ENCODE measurements around the gene TSEN2.
"Not testable (repeated sequence)": the region's sequence is repeated elsewhere in the genome, so short reads cannot be mapped to it uniquely, and the experiment has no call there.

The TSEN2 gene

DNA sequence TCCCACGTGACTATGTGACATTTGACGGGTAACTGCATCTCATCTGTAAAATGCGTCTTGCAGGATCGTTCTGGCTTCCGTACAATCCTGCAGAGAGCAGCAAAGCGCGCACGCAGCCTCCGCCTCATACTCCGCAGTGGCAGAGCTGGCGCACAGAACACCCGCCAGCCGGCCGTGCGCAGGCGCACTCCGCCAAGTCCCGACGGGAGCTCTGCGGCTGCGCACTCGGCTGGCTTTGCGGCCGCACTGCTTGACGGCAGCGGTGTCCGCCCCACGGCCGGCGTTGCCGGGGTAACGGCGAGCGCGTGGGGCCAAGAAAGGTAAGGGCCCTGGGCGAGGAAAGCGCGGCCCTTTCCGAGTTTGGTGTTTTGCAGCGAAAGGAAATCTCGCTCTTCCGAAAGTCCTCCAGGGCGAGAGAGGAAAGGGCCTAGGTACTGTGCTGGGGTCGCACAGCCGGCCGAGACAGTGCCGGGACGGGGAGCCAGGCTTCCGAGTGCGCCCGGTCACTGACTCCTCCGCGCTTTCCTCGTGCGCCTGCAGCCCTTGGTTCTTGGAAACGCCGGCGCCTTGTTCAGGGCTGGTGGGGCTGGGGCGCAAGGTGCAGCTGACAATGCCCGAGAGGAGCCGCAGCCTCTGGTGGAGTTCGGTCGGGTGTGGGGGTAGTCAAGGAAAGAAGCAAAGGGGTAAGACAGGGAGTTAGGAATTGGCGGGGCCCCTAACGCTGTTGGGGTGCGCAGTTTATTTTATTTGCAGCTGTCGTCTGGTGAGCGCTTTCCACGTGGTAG lies at the start of gene TSEN2:
TSS of gene TSEN2 (plus strand) at position 283 of the 785 bp plus-strand sequence. CDS start 5,321 bp downstream, outside the sequence.
- in situ Hi-C loops (cut with MboI; ENCODE audit: low pct_unique_long_range_greater_than_20kb, low sequenced_read_pairs) = no loop called here
- DNase-seq = peak; percentile 97

- in situ Hi-C loops (cut with MboI; ENCODE audit: low pct_unique_long_range_greater_than_20kb, low sequenced_read_pairs) = no loop called here
- DNase-seq = no peak
Measured at GRCh38 chr3:12436514-12437220, 47.6 kb upstream of the TSEN2 start.

DNA sequence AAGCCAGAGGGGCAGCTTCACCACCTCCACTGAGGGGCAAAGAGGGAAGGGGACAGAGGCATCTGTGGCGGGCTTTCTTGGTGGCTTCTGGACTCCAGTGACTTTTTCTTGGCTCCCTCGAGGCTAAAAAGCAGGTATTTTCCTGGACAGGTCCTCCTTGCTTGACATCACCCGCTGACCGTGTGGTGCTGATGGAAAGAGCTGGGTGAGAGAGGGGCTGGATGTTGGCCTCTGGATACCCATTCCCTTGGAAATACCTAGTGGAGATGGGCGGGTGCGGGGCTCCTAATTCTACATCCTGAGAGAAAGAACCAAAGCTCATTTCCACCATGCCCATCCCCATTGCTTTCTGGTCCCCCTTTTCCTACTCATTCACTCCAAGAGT lies 47.1 kb upstream of the TSEN2 start:
- no peak for DNase-seq
- in situ Hi-C loops (cut with MboI; ENCODE audit: low pct_unique_long_range_greater_than_20kb, low sequenced_read_pairs) = no loop called here

GRCh38 chr3:12437861-12438260 lies 46.4 kb upstream of the TSEN2 start:
- no peak for DNase-seq
- in situ Hi-C loops (cut with MboI; ENCODE audit: low pct_unique_long_range_greater_than_20kb, low sequenced_read_pairs) = no loop called here

GRCh38 chr3:12438318-12438717 lies 46.0 kb upstream of the TSEN2 start:
- no peak for DNase-seq
- in situ Hi-C loops (cut with MboI; ENCODE audit: low pct_unique_long_range_greater_than_20kb, low sequenced_read_pairs) = no loop called here

GRCh38 chr3:12439161-12439940 lies 44.9 kb upstream of the TSEN2 start:
- DNase-seq = no peak
- in situ Hi-C loops (cut with MboI; ENCODE audit: low pct_unique_long_range_greater_than_20kb, low sequenced_read_pairs) = no loop called here

- DNase-seq = no peak
- in situ Hi-C loops (cut with MboI; ENCODE audit: low pct_unique_long_range_greater_than_20kb, low sequenced_read_pairs) = no loop called here
Measured at GRCh38 chr3:12440927-12441714, 43.2 kb upstream of the TSEN2 start.

- in situ Hi-C loops (cut with MboI; ENCODE audit: low pct_unique_long_range_greater_than_20kb, low sequenced_read_pairs) = no loop called here
- DNase-seq = no peak
Measured at GRCh38 chr3:12442654-12443501, 41.4 kb upstream of the TSEN2 start.

GRCh38 chr3:12443781-12444522 lies 40.3 kb upstream of the TSEN2 start:
- in situ Hi-C loops (cut with MboI; ENCODE audit: low pct_unique_long_range_greater_than_20kb, low sequenced_read_pairs) = no loop called here
- no peak for DNase-seq

- no peak for DNase-seq
- in situ Hi-C loops (cut with MboI; ENCODE audit: low pct_unique_long_range_greater_than_20kb, low sequenced_read_pairs) = no loop called here
Measured at GRCh38 chr3:12444582-12445471, 39.5 kb upstream of the TSEN2 start.

DNA sequence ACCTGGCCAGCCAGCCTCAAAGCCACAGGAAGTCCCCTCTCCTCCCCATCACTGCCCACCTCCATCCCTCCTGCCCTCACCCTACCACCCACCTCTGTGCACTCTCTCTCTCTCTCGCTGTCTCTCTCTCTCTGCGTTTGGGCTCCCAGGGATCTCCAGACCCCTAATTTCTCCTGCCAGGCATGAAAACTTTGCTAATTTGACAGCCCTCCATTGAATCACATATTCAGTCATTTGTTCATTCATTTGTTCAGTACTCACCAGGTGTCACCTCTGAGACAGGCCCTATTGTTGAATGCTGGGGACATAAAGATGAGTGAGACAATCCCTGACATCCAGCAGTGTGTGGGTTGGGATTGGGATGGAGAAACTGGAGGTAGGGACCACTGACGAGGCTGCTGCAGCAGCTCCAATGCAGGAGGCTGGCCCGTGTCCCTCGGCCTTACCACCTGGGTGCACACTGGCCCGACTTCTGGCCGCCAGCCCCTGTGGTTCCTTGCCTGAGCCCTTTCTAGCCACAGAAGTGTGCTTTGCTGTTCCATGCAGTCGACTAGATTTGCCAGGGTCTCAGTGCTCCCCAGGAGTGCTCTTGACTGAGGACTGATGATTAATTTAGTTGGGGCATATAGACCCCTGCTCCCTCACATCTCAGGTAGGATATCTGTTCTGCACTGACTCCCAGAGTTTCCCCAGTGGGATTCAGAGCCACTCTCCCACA lies 38.6 kb upstream of the TSEN2 start:
- DNase-seq = no peak
- in situ Hi-C loops (cut with MboI; ENCODE audit: low pct_unique_long_range_greater_than_20kb, low sequenced_read_pairs) = no loop called here

GRCh38 chr3:12446298-12446697 lies 38.0 kb upstream of the TSEN2 start:
- no peak for DNase-seq
- in situ Hi-C loops (cut with MboI; ENCODE audit: low pct_unique_long_range_greater_than_20kb, low sequenced_read_pairs) = no loop called here

DNA sequence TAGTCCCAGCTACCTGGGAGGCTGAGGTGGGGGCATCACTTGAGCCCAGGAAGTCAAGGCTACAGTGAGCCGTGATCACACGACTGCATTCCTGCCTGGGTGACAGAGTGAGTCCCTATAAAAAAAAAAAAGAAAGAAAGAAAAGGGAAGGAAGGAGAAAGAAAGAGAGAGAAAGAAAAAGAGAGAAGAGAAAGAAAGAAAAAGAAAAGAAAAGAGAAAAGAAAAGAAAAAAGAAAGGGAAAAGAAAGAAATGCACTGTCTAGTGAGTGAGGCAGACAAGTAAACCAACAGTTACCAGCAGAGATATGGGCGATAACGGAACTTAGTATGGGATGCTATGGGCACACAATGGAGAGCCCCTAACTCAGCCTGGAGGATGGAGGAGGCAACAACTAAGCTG lies 37.2 kb upstream of the TSEN2 start:
- DNase-seq = no peak

GRCh38 chr3:12448404-12449202 lies 35.7 kb upstream of the TSEN2 start:
- in situ Hi-C loops (cut with MboI; ENCODE audit: low pct_unique_long_range_greater_than_20kb, low sequenced_read_pairs); DNase-seq: not testable (repeated sequence)

More for the DNA sequence above, 37.2 kb upstream of the TSEN2 start:
- in situ Hi-C loops (cut with MboI; ENCODE audit: low pct_unique_long_range_greater_than_20kb, low sequenced_read_pairs) = no loop called here

All from KBM-7 (cell line).